GM21737 (cell line): ENCODE measurements around the gene CRTC1.
"Not testable (repeated sequence)": the region's sequence is repeated elsewhere in the genome, so short reads cannot be mapped to it uniquely, and the experiment has no call there.

ENCODE experiments used
- ATAC-seq: cut with Tn5 transposase; IDR thresholded peaks from one replicate; pipeline ENCODE4 v1.9.1; 2021; ENCODE audit warnings: mild to moderate bottlenecking, moderate library complexity; ENCODE audit not compliant: unreplicated experiment

Gene CRTC1

DNA sequence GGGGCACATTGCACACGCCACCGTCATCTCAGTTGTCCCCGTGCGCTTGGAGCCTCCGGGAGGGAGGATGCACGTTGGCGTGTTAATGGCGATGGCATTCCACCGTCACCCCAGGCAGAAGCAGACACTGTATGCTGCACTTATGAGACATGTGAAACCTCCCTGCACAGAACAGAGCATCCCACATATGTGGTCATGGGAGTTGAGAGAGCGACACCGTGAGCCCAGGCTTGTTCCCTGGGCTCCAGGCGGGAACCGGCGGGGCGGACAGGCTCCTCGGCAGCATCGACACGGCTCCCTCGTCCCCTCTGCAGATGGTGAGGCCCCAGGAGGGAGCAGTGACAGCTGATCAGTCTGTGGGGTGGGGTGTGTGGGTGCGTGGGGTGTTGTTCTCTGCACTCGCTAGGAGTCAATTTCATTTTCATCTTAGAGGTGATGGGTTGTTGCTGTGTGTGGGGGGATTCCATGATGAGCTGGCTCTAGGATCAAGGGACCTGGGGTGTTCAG lies 40.4 kb downstream of the CRTC1 start:
- ATAC-seq = no peak

DNA sequence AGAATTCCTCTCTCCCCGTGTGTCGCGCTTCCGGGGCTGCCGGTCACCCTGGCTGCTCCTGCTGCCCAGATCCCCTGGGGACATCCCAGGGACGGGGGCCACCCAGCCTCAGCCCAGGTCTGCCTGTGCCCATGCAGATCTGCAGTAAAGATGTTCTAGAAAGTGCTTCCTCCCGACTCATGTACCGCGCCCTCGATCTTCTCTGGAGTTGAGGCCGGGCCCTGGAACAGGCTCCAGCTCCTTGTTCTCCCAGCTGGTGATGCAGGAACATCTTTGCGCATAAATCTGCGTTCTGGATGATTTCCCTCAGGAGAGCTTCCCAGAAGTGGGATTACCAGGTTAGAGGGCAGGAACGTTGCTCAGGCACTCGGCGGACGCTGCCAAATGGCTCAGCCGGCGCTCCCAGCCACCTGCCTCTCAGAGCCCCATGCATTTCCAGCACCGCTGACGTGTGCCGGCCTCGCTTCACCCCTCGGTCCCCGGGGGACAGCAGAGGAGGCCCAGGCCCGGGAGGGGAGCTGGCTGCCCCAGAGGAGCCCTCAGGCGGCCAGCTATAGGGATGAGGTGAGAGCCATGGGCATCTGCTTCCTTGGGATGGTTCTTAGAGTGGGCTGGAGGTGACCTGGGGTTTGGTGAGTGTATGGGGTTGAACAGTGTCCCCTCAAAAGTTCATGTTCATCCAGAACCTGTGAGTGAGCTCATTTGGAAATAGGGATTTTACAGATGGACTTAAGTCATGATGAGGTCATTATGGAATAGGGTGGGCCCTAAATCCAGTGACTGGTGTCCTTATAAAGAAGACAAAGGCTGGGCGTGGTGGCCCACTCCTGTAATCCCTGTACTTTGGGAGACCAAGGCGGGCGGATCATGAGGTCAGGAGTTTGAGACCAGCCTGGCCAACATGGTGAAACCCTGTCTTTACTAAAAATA lies 42.6 kb downstream of the CRTC1 start:
- no peak for ATAC-seq

DNA sequence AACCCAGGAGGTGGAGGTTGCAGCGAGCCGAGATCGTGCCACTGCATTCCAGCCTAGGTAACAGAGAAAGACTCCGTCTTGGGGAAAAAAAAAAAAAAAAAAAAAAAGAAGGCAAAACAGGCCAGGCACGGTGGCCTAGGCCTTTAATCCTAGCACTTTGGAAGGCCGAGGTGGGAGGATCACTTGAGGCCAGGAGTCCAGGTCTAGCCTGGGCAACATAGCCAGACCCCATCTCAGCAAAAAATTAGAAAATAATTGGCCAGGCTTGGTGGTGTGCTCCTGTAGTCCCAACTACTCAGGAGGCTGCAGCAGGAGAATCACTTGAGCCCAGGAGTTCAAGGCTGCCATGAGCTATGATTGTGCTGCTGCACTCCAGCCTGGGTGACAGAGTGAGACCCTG lies 43.4 kb downstream of the CRTC1 start:
- no peak for ATAC-seq

DNA sequence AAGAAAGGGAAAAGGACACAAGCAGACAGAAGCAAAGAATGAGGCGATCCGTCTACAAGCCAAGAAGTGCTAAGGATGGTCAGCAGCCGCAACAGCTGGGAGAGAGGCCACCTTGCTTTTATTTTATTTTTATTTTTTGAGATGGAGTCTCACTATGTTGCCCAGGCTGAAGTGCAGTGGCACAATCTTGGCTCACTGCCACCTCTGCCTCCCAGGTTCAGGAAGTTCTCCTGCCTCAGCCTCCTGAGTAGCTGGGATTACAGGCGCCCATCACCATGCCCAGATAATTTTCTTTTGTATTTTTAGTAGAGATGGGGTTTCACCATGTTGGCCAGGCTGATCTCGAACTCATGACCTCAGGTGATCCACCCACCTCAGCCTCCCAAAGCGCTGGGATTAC lies 44.1 kb downstream of the CRTC1 start:
- ATAC-seq = not testable (repeated sequence)

DNA sequence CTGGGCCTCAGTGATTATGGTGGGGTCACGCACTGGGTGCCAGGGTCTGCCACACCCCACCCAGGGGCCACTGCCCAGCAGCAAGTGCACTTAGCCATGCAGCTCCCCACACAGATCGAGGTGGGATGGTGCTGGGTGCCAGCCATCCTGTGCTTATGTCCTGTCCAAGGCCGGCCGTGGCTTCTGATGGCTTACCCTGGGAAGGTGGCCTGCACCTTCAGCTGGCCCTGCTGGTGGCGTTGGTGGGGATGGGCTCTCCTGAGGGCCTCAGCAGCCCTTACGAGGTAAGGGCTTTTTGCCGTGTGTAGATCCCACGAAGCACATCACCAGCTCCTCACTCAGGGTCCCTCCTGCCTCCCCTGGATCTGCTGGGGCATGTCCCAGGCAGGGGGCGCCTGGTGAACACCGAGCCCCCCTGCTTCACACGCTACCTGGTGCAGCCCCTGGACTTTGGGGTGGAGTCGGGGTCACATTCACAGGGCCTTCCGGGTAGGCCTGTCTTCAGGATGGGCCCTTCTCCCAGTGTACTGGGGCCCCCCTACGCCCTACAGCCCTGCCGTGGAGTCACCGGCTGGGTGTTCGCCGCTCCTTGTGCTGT lies 46.6 kb downstream of the CRTC1 start:
- no peak for ATAC-seq

DNA sequence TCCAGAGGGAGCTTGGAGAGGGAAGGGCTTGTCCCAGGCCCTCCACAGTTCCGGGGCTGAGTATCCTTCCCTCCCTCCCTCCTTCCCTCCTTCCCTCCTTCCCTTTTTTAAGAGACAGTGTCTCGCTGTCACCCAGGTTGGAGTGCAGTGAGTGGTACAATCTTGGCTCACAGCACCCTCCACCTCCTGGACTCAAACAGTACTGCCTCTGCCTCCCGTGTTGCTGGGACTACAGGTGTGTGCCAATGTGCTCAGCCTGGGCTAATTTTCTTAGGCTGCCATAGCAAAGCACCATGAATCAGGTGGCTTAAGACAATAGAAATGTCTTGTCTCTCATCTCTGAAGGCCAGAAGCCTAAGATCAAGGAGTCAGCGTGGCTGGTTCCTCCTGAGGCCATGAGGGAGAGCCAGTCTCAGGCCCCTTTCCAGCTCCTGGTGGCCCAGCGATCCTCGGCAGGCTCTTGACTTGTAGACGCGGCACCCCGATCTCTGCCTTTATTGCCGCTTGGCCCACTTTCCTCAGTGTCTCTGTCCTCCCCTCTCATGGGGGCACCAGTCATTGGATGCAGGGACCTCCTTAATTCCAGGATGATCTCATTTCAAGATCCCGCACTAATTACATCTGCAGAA lies 47.5 kb downstream of the CRTC1 start:
- ATAC-seq = no peak

DNA sequence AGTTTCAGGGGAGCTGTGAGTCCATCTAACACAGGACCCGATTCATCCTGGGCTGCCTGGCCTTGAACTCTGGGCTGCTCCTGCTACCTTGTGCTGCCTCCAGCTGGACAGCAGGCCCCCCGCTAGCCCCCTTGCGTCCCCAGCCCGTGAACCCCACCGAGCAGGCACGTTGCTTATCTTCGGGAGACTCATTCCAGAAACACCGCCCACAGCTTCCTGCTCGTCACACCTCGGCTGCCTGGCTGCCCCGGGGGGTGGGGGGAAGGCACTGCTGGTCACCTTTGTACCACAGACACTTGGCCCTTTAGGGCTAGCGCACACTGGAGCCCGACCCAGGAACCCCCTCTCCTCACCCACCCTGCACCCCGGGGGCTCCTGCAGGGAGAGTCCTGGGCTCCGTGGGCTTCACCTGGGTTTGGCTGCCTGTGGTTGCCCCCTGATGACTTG lies 48.1 kb downstream of the CRTC1 start:
- no peak for ATAC-seq

DNA sequence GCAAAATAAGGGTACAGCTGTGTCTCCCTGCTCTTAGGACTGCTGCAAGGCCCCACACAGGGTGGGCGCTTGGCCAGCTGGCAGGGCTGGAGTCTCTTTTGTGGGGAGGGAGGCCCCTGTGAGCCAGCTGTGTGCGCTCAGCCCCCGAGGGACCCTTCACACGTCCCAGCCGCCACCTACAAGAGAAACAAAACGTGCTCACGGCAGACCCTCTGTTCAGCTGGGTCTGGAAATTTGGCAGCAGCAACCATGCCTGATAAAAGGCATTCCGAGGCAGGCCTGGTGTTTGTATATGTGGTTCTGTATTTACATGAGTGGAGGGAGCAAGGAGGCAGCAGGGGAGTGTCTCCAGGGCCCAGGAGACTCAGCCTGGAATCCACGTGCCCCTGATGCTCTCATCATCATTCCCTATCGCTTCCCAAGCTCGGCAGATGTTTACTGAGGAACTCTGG lies 49.7 kb downstream of the CRTC1 start:
- no peak for ATAC-seq

DNA sequence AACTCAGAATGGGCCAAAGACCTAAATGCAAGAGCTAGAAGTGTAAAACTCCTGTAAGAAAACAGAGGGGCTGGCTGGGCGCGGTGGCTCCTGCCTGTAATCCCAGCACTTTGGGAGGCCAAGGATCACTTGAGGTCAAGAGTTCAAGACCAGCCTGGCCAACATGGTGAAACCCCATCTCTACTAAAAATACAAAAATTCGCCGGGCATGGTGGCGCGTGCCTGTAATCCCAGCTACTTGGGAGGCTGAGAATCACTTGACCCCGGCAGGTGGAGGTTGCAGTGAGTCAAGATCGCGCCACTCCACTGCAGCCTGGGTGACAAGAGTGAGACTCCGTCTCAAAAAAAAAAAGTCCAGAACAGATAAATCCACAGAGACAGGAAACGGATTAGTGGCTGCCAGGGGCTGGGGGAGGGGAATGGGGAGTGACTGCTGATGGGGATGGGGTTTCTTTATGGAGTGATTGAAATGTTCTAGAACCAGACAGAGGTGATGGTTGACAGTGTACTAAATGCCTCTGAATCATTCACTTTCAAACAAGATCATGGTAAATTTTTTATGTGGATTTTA lies 50.4 kb downstream of the CRTC1 start:
- not testable (repeated sequence) for ATAC-seq

DNA sequence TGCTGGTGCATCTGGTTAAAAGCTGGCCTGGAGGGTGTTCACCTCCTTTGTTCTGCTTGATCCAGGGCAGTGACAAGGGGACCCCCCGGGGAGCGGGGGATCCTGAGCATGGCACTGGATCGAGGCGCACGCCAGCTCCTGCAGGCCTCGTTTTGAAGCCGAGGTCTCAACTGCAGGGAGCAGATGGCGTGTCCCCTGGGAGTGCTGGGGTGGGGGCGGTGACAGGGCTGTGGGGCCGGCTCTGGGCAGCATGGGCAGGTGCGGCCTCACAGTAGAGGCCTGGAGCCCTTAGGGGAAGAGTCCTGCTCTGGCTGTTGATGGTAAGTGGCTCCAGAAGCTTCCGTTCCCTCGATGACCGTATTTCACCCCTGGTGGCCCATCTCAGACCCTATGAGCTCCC lies 51.8 kb downstream of the CRTC1 start:
- no peak for ATAC-seq

DNA sequence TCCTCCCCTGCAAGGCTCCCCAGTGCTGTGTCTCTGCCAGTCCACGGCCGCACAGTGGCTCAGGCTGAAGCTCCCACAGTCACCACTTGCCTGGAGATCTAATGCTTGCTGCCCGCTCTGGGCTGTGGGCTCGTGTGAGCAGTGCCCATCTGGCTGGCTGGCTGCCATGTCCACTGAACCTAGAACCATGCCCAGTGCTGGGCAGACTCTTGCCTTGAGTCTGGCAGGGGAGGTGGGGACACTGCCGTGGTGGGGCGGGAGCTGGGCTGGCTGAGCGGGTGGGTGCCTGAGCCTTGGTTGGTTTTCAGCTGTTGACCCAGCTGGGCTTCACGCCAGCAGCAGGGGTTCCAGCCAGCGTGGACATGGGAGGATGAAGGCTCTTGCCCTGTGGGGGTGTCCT lies 52.3 kb downstream of the CRTC1 start:
- ATAC-seq = no peak

DNA sequence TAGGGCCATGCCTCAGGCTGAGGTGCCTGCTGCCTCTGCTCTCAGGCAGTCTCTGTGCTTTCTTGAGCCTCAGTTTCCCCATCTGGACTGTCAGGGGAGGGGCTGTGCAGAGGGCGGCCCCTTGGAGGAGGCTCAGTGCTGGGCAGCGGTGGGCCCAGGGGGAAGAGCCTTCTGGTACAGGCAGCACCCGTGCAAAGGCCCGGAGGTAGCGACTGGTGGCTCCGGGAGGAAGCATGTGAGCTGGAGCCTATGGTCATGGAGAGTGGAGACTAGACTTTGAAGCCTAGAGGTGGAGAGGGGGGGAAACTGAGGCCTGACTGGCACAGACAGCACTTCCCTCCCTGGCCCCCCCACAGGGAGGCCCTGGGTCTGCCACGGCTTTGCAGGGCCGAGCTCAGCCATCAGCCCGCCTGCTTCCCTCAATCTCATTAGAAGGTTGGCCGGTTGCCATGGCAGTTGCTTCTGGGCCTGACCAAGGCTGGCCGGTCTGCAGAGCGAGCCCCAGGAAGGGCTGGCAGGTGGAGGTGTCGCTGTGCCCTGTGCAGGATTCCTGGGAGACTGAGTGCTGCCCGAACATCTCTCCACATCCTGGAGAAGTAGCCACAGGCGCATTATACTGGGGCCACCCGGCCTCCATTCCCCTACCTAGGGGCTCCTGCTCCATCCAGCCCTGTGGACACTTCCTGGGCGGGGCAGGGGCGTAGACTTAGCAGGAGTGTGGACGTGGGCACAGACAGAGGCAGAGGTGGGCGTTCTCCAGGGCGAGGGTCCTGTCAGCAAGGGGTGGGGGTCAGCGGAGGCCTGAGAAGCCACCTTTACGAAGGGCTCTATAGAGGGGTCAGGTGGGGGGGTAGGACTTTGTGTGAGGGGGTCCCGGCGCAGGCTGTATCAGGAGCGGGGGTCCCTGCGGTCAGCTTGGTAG lies 53.2 kb downstream of the CRTC1 start:
- ATAC-seq = no peak

DNA sequence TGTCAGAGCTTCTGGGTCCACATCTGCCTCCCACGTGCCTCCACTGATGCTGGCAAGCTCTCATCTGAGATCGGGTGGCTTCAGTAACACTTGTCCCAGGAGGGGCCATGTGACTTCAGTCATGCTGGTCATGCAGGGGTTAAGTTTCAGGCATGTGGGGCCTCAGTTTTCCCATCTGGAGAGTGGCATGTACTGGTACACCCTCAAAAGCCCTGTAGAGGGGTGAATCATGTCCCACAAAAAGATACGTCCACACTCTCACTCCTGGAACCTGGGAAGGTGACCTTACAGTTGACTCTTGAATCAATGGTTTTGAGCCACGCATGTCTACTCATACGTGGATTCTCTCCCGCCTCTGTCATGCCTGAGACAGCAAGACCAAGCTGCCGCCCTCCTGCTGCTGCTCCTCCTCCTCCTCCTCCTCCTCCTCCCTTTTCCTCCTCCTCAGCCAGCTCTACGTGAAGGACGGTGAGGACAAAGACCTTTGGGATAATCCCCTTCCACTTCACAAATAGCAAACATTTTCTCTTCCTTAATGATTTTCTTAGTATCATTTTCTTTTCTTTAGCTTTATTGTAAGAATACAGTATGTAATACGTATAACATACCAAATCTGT lies 54.0 kb downstream of the CRTC1 start:
- no peak for ATAC-seq

DNA sequence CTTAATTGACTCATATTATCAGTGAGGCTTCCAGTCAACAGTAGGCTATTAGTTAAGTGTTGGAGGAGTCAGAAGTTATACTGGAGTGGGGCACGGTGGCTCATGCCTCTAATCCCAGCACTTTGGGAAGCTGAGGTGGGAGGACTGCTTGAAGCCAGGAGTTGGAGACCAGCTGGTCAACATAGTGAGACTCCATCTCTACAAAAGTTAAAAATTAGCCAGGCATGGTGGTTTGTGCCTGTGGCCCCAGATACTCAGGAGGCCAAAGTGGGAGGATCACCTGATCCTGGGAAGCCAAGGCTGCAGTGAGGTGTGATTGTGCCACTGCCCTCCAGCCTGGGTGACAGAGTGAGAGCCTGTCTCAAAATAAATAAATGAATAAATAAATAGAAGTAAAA lies 54.5 kb downstream of the CRTC1 start:
- no peak for ATAC-seq

DNA sequence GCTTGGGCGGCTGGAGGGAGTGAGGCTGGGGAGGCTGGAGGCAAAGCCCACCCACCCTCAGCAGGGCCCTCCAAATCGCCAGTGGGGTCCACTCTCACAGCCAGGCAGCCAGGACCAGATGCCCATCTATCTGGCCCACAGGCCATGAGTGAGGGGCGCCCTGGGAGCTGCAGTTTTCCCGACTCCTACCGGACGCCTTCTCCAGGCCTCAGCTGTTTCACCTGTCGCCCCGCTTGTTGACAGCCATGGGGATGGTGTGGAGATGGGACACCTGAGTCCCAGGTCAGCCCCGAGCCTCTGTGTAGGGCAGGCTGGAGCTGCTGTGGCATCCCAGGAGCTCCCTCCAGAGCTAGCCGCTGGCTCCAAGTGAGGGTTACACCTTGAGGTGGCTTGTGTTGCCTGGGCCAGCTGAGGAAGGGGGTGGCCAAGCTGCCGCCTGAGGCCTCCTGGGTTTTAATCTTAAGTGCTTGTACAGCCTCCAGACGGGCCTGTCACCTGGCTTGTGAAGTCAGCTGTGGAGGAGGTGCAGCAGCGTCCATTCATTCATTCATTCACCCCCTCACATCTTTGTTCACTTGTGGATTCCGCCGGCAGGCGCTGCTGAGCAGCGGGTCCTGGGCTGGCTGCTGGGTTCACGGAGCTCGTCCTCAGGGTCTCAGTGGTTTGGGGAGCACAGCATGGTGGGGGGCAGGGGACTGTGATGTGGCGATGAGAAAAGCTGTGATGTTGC lies 55.6 kb downstream of the CRTC1 start:
- ATAC-seq = no peak

DNA sequence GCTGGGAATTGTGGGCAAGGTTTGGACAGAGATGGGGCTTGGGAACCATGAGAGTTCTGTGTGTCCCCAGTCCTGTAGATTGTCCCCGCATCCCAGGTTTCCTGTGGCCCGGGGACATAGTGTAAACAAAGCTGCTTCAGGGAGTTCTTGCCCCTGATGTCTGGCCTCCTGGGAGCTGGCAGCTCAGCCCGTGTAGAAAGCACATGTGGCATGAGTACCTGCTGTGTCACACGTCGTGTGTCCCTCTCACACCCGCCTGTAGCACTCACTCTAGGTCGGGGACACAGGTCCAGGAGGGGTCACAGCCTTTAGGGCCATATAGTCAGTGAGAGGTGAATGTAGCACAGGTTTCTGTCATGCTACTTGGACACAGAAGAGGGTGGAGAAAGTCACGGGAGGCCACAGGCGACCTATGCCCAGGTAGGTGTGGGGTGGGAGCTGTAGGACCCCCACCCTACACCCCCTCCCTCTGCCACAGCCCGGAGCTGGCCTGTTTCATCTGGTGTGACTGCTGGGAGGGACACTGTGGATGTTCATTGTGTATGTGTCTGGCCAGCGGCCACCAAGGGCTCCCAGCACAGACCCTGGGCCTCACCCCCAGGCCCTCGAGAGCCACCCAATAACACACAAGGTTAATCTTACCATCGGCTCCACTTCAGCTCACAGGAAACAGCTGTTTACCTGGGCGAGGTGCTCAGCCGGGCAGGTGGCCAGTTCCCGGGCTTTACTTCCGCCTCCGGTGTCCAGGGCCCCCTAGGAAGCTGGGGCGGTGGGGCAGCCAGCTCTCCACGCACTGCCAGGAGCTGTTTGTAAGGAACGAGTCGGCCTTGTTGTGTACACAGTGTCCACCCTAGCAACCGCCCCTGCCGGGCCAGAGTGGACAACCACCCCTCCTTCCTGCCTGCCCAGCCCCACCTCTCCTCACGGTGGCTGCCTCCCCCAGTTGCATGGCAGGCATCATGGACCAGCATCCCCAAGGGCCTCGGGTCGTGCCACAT lies 57.9 kb downstream of the CRTC1 start:
- no peak for ATAC-seq

DNA sequence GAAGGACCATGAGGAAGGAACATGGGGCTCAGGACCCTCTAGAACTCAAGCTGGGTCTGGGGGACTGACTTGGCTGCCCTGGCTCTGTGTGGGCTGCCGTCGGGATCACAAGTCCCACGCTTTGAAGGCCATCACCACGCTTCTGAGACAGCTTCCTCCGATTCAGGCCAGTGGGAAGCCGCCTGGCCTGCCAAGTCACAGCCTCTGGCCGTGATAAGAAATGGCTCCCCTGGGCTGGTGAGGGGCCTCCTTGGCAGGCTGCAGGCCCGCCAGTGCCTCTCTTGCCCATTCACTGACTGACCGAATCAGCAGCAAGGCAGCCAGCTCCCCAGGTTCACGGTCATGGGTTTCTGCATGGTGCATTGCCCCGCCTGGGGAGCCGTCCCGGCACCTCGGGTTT lies 58.8 kb downstream of the CRTC1 start:
- no peak for ATAC-seq
